Smooth muscle cell (in vitro differentiated cells): ENCODE data around the gene KRT76. TPM values are rescaled to one million over a fixed set of nuclear protein-coding genes. Genes with fewer than 3 reads are reported as not detected.

ENCODE experiments used
- DNase-seq: peaks from one replicate; lab custom pipeline; 2025; ENCODE audit not compliant: unreplicated experiment; lab: John Stamatoyannopoulos, UW
- H2AFZ ChIP-seq: fragments of 200-600 bp; sonication (generic); 2 replicates; pipeline ENCODE4 v1.6.0; 2016; ENCODE audit warnings: antibody characterized with exemption, low read depth, mild to moderate bottlenecking
- H3F3A ChIP-seq: fragments of 200-600 bp; sonication (generic); 2 replicates; pipeline ENCODE4 v1.6.0; 2017; ENCODE audit warnings: antibody characterized with exemption, low read depth
- H3K27ac ChIP-seq: fragments of 200-600 bp; sonication (generic); 2 replicates; pipeline ENCODE4 v1.5.1; 2016; ENCODE audit warnings: low read depth, mild to moderate bottlenecking
- H3K27me3 ChIP-seq: fragments of 200-600 bp; sonication (generic); 2 replicates; pipeline ENCODE4 v1.6.1; 2016; ENCODE audit warnings: low read depth, mild to moderate bottlenecking
- H3K36me3 ChIP-seq: fragments of 200-600 bp; sonication (generic); 2 replicates; pipeline ENCODE4 v1.5.1; 2016; ENCODE audit warnings: low read depth
- H3K4me1 ChIP-seq: fragments of 200-600 bp; sonication (generic); 2 replicates; pipeline ENCODE4 v1.5.1; 2016; ENCODE audit warnings: low read depth
- H3K4me2 ChIP-seq: fragments of 200-600 bp; sonication (generic); 2 replicates; pipeline ENCODE4 v1.6.0; 2016; ENCODE audit warnings: mild to moderate bottlenecking
- H3K4me3 ChIP-seq: fragments of 200-600 bp; sonication (generic); 2 replicates; pipeline ENCODE4 v1.5.1; 2016; ENCODE audit warnings: mild to moderate bottlenecking
- H3K79me2 ChIP-seq: fragments of 200-600 bp; sonication (generic); 2 replicates; pipeline ENCODE4 v1.6.0; 2016; ENCODE audit warnings: low read depth, mild to moderate bottlenecking
- H3K9ac ChIP-seq: fragments of 200-600 bp; sonication (generic); 2 replicates; pipeline ENCODE4 v1.6.0; 2016; ENCODE audit warnings: low read depth
- H3K9me3 ChIP-seq: fragments of 200-600 bp; sonication (generic); replicated peaks from 2 replicates; pipeline ENCODE4 v1.5.1; 2016; ENCODE audit warnings: low read depth
- H4K20me1 ChIP-seq: fragments of 200-600 bp; sonication (generic); 2 replicates; pipeline ENCODE4 v1.6.0; 2016; ENCODE audit warnings: low read depth
- WGBS: methylation state at CpG from one replicate; pipeline ENCODE4 v1.1.7; 2016; ENCODE audit warnings: low lambda C conversion rate; 5-methylcytosine and 5-hydroxymethylcytosine counted together
- polyA plus RNA-seq: library from polyadenylated mRNA; unstranded; fragments of >200 nt; fragmentation: Nextera tagmentation; extraction: Ambion mirVana; gene quantifications from 2 replicates; pipeline ENCODE4 v1.2.1, GENCODE V29; 2016
- total RNA-seq: library from RNA; depleted of rRNA; stranded (reverse); fragments of >200 nt; gene quantifications from 2 replicates; pipeline ENCODE4 v1.2.3, GENCODE V29; 2014
- TF ChIP-seq, protein P1 (sequence below): fragments of 200-600 bp; sonication (generic); IDR thresholded peaks from 2 replicates; pipeline ENCODE4 v1.5.1; 2017; ENCODE audit warnings: borderline replicate concordance, mild to moderate bottlenecking, antibody characterized with exemption; ENCODE audit not compliant: insufficient read depth, poor library complexity, severe bottlenecking

The KRT76 gene
- total and polyA plus RNA-seq, 2 experiments from 2014 or later: not detected

DNA sequence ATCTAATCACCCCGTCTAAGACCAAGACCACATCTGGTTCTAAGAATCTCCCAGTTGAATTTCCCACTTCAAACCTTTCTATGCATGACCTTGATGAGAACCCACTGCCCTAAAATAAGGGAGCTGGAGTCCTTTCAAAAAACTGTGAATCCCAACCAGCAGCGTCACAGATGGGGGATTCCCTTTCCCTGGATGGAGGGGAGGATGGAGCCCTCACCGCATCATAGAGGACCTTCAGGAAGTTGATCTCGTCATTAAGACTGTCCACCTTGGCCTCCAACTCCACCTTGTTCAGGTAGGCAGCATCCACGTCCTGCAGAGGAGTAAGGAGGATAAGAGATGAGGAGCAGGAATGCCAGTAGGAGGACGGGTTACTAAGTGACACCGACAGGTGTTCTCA lies 32.0 kb upstream of the KRT76 start:
- TF ChIP-seq, protein P1, sequence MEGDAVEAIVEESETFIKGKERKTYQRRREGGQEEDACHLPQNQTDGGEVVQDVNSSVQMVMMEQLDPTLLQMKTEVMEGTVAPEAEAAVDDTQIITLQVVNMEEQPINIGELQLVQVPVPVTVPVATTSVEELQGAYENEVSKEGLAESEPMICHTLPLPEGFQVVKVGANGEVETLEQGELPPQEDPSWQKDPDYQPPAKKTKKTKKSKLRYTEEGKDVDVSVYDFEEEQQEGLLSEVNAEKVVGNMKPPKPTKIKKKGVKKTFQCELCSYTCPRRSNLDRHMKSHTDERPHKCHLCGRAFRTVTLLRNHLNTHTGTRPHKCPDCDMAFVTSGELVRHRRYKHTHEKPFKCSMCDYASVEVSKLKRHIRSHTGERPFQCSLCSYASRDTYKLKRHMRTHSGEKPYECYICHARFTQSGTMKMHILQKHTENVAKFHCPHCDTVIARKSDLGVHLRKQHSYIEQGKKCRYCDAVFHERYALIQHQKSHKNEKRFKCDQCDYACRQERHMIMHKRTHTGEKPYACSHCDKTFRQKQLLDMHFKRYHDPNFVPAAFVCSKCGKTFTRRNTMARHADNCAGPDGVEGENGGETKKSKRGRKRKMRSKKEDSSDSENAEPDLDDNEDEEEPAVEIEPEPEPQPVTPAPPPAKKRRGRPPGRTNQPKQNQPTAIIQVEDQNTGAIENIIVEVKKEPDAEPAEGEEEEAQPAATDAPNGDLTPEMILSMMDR: no peak
- Histone ChIP-seq H3K4me3 (no peak overlapping the region), H4K20me1 (no peaks in the 10 kb centered on the region), H2AFZ (no peak overlapping the region), H3K9me3 (no peaks in the 10 kb centered on the region), H3K27me3 (peaks cover 26% of the 10 kb centered on the region), H3K4me2 (no peak overlapping the region), H3K36me3 (no peaks in the 10 kb centered on the region), H3K27ac (no peak overlapping the region), H3K4me1 (no peaks in the 10 kb centered on the region), H3F3A (no peaks in the 10 kb centered on the region), H3K9ac (no peak overlapping the region), H3K79me2 (no peaks in the 10 kb centered on the region)
- WGBS: 83% methylated on average over 7 of the region's 7 CpGs
- DNase-seq: no peak

DNA sequence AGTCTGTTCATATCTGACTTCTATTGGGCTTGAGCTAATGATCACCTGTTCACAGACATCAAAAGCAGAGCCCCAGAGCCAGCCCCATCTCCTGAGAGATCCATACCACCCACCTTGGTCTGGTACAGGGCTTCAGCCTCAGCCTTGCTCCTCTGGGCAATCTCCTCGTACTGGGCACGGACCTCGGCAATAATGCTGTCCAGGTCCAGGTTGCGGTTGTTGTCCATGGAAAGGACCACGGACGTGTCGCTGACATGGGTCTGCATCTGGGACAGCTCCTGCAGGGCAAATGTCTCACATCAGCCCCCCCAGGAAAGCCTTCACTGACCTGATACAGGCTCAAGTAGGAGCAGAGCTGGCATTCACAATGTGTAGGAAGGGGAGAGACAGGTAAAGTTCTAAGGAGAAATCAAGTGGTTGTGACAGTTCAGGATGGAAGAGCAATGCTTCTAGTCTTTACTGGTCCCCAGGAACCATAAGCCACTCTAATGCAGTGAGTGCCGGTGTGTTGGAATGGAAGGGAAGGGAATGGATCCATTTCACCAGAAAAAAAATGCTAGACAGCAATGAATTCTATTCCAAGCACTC lies 31.5 kb upstream of the KRT76 start:
- Histone ChIP-seq H3K4me1 (no peaks in the 10 kb centered on the region), H2AFZ (no peak overlapping the region), H3K4me3 (no peak overlapping the region), H3F3A (no peaks in the 10 kb centered on the region), H3K27me3 (peaks cover 26% of the 10 kb centered on the region), H3K27ac (no peak overlapping the region), H4K20me1 (no peaks in the 10 kb centered on the region), H3K4me2 (no peak overlapping the region), H3K36me3 (no peaks in the 10 kb centered on the region), H3K9me3 (no peaks in the 10 kb centered on the region), H3K79me2 (no peaks in the 10 kb centered on the region), H3K9ac (no peak overlapping the region)
- DNase-seq: no peak
- WGBS: 92% methylated on average over 8 of the region's 8 CpGs
- TF ChIP-seq, protein P1: no peak

DNA sequence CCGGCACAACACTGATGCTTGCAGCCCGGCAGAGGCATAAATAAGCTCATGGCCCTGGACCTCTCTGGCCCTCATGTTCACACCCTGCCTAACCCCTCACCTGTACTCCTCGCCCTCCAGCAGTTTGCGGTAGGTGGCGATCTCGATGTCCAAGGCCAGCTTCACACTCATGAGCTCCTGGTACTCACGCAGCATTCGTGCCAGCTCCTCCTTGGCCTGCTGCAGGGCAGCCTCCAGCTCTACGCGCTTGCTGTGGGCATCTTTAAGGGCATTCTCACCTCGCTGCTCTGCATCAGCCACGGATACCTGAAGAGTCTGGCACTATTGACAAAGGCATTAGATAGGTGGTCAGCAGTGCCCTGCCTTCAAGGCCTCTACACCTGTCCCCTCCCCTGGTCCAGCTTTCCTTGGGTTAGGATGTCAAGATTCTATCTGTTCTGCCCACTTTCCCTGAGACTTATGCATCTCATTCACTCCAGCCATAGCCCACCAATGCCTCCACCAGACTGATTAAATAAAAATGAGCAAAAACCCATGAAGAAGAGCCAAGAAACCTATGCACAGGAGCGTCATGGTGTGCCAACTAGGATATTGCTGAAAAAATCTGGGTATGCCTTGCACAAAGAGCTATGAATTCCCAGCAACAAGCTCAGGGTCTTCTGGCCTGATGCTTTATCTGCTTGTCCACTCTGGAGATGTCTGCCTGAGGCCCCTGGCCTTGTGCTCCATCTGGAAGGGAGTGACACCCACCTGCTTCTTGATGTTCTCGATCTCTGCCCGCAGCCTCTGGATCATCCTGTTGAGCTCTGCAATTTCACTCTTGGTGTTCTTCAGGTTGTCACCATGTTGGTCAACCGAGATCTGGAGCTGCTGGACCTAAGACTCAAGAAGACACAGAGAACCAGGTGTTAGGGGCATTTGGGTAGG lies 30.7 kb upstream of the KRT76 start:
- H2AFZ ChIP-seq: no peak overlapping the region
- no peak overlapping the region for H3K9ac ChIP-seq
- H3K79me2 ChIP-seq: no peaks in the 10 kb centered on the region
- DNase-seq: no peak
- peaks cover 26% of the 10 kb centered on the region for H3K27me3 ChIP-seq
- no peaks in the 10 kb centered on the region for H3K36me3 ChIP-seq
- no peaks in the 10 kb centered on the region for H3F3A ChIP-seq
- H3K4me3 ChIP-seq: no peak overlapping the region
- no peaks in the 10 kb centered on the region for H4K20me1 ChIP-seq
- no peak overlapping the region for H3K27ac ChIP-seq
- TF ChIP-seq, protein P1: no peak
- H3K4me2 ChIP-seq: no peak overlapping the region
- no peaks in the 10 kb centered on the region for H3K9me3 ChIP-seq
- WGBS: 90% methylated on average over 16 of the region's 16 CpGs
- H3K4me1 ChIP-seq: no peaks in the 10 kb centered on the region
